ENCODE results near the gene HSPB6. TPM values are rescaled to one million over a fixed set of nuclear protein-coding genes. Genes with fewer than 3 reads are reported as not detected.

The HSPB6 gene
- total RNA-seq, 1 donor from 2014 or later = 662 TPM

DNA sequence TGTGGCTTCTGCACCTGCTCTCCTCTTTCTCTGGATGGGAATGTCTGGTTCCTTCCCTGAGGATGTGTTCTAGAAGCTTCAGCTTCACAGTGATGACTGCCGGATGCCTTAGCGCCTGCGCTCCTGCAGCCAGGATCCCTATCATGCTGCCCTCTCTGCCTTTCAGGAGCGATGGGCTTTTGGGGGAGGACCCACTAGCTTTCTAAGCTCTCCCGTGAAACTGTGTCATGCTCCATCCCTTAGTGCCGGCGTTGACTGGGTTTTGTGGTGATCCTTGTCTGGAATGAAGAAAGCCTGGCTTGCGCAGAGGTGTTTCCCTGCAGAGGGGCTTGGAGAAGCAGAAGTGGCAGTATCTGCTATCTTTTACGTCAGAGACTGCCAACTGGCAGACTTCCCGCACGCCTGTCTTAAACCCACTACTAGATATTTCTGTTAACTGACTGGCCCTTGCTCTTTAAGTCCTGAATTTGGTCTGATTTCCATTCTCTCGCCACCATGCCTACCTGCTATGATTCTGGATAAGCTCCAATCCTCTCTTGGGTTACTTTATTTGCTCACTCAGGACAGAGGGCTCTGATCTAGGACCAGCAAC, 42.8 kb downstream of the HSPB6 start:
- DNase-seq (ENCODE audit: missing footprints) (peak; percentile 34), ATAC-seq (no peak)
- intact Hi-C loops (cut with DNase I) = no loop called here

DNA sequence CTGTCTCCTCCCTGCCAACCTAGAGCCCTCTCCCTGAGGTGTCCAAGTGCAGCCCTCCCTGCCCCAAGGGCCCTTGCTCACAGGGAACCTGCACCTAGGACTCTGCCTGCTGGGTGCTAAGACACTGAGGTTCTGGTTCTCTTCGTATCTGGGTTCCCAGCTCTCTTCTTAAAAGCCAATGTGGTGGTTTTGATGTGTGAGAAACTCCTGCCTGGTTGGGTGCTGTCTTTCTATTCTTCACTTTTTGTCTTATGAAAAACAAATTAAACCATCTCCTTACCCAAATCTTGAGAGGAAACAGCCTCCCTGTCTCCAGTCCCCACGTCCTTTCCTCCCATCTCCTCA, 43.4 kb downstream of the HSPB6 start:
- intact Hi-C loops (cut with DNase I) = no loop called here
- no peak for DNase-seq (ENCODE audit: missing footprints)

DNA sequence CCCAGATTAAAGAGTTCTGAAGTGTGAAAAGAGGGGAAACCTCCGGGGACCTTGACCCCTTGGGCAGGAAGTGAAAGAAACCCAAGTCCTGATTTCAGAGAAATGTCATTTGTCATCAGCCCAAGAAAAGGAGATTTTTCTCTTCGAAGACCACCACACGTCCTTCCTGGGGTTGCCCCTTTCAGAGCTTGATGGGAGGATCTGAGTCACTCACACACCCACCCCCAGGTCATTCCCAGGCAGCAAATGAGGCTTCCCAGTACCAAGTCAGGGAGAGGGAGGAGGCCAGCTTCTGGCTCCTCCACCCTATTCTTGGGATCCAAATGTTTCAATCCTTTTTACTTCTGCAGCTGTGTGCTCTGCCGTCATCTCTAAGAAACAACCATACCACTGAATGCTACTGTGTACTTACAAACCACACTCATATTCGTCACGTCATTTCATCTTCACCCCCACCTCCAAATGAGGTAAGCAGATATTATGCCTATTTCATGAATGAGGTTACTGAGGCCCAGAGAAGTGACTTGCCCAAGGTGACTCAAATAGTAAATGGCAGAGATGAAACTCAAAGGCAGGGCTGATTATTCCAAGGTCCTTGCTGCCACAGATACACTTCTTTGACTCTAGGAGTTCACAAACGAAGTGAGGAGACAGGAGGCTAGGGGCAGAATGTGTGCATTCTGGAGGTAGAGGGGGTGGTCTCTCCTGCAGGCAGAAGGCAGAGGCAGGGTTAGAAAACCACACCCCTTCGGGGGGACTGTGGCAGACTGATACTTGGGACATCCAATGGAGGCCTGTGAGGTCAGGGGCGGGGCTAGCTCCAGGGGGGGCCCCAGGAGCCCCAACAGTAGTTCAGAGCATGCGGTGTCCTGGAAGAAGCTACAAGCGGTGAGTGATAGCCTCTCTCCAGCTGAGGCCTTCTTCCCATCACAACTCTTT, 44.0 kb downstream of the HSPB6 start:
- DNase-seq (ENCODE audit: missing footprints) (peak; percentile 70), ATAC-seq (no peak)
- intact Hi-C loops (cut with DNase I) = no loop called here

More for the DNA sequence above, 43.4 kb downstream of the HSPB6 start:
- no peak for ATAC-seq

DNA sequence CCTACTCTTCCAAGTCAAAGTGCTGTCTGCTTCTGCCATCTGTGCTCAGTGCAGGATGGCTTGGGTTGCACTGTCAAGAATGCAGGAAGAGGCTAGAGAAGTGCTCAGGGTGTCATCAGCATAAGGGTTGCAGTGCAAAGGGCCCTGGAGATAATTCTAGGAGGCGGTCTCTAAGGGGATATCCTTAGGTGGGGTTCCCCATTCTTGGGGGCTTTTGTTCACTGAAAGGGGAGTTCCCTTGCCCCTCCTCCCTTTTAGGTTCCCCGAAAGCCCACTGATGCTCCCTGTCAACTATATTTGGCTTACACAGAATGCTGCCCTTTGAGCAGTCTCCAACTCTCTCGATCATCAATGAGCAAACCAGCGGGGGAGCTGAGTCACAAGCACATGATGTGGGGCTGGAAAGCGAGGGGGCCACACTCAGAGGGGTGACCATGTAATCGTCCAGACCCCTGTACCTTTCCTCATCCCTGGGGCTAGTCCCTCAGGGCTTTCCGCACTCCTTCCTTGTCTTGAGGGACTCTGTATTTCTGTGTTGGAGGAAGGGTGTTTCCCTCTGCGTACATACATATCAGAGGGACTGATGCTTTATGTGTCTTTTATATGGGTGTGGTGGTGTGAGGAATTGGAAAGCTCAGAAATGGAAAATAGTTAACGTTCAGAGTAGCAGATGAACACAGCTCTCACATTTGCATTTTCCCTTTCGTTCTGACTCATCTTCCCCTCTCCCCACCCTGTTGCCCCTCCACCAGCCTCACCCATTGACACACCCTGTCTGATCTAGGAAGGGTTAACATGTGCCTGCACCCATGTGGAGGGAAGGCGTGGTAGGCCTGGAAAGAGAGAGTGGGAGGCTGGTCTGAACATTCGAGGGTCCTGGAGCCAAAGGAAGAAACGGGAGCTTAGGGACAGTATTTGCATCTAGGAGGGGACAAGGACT, 45.8 kb downstream of the HSPB6 start:
- no peak for DNase-seq (ENCODE audit: missing footprints)
- intact Hi-C loops (cut with DNase I) = no loop called here
- no peak for ATAC-seq

DNA sequence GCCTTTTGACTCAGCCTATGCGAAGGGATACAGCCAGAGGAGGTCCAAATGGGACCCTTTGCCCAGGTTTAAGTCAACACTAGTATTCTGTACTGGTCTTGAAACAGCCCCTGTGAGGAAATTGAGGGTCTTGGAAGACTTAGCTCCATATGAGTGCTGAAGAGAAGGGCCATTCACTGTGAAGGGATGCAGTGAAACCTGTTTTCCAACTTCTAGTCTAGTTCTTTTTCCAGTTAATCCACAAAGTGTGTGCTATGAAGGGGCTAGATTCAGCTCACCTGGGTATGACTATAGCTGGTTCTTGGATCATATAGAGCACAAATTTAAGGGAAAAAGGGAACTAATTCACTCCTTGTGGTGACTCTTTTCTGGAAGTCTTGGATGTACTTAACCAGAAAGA, 48.4 kb downstream of the HSPB6 start:
- intact Hi-C loops (cut with DNase I) = no loop called here
- DNase-seq (ENCODE audit: missing footprints) = no peak
- no peak for ATAC-seq

Other genes starting within 250 kb of the HSPB6 start
- gene DMKN, start 243.4 kb downstream of the HSPB6 start, total RNA-seq = 3.4 TPM
- gene SBSN, start 228.7 kb downstream of the HSPB6 start, total RNA-seq = not detected
- not detected for gene GAPDHS, start 223.6 kb downstream of the HSPB6 start, total RNA-seq
- 84.6 TPM for gene TMEM147, start 211.4 kb downstream of the HSPB6 start, total RNA-seq
- gene ATP4A, start 193.4 kb downstream of the HSPB6 start, total RNA-seq = not detected
- gene PMIS2, start 170.9 kb downstream of the HSPB6 start, total RNA-seq = not detected
- 5.2 TPM for gene HAUS5, start 144.3 kb downstream of the HSPB6 start, total RNA-seq
- 51.5 TPM for gene RBM42, start 128.0 kb downstream of the HSPB6 start, total RNA-seq
- 0.68 TPM for gene ETV2, start 115.3 kb downstream of the HSPB6 start, total RNA-seq
- gene COX6B1, start 108.7 kb downstream of the HSPB6 start, total RNA-seq = 1,537 TPM
- gene UPK1A, start 90.5 kb downstream of the HSPB6 start, total RNA-seq = not detected
- gene ZBTB32, start 52.5 kb downstream of the HSPB6 start, total RNA-seq = not detected
- 12.7 TPM for gene KMT2B, start 39.0 kb downstream of the HSPB6 start, total RNA-seq
- gene IGFLR1, start 14.6 kb downstream of the HSPB6 start, total RNA-seq = 5.1 TPM
- 19.5 TPM for gene U2AF1L4, start 11.6 kb downstream of the HSPB6 start, total RNA-seq
- 44.7 TPM for gene PSENEN, start 11.4 kb downstream of the HSPB6 start, total RNA-seq
- gene LIN37, start 8.5 kb downstream of the HSPB6 start, total RNA-seq = 8.2 TPM
- 5.1 TPM for gene PROSER3, start 1.1 kb upstream of the HSPB6 start, total RNA-seq
- gene ARHGAP33, start 18.5 kb upstream of the HSPB6 start, total RNA-seq = 4.2 TPM
- not detected for gene PRODH2, start 55.8 kb upstream of the HSPB6 start, total RNA-seq
- not detected for gene NPHS1, start 95.5 kb upstream of the HSPB6 start, total RNA-seq
- not detected for gene KIRREL2, start 99.9 kb upstream of the HSPB6 start, total RNA-seq
- gene APLP1, start 111.5 kb upstream of the HSPB6 start, total RNA-seq = 20.5 TPM
- gene NFKBID, start 143.5 kb upstream of the HSPB6 start, total RNA-seq = 2.1 TPM
- gene HCST, start 145.5 kb upstream of the HSPB6 start, total RNA-seq = 6.3 TPM
- gene TYROBP, start 151.3 kb upstream of the HSPB6 start, total RNA-seq = 34.5 TPM
- gene LRFN3, start 179.3 kb upstream of the HSPB6 start, total RNA-seq = 8.4 TPM
- gene SDHAF1, start 238.2 kb upstream of the HSPB6 start, total RNA-seq = 9.7 TPM